HG03520 (cell line): ENCODE data around the gene RAP1GAP.
"Not testable (repeated sequence)": the region's sequence is repeated elsewhere in the genome, so short reads cannot be mapped to it uniquely, and the experiment has no call there.

ENCODE experiments used
- ATAC-seq: cut with Tn5 transposase; IDR thresholded peaks from one replicate; pipeline ENCODE4 v1.9.1; 2021; ENCODE audit warnings: mild to moderate bottlenecking, moderate library complexity; ENCODE audit not compliant: unreplicated experiment

RAP1GAP gene

DNA sequence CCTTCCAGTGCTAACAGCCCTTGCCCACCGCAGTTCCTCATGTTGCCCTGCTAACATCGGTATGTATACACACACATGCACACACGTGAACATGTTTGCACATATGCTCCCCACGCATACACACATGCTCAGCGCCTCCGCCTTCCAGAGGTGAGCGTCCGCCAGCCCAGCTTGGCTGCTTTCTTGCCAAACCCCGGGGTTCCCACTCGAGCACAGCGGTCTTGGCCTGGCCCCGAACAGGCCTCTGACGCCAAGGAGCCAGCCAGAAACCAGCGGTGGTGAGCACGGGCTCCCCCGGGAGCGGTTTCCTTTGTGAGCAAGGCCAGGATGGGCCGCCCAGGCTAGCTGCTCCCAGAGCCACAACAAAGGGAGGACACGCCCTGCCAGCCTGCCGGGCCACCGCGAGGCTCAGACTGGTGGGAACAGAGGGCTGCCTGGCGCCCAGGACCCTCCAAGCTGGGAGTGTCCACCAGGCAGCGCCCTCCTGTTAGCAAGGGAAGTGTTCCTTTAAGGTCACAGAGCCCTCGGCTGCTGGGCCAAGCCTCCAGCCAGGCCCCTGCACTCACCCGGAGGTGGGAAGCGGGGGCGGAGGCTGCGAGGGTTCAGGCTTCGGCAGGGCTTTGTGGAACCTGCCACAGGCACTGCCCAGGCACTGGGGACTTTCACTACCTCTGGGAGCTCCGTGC, 94.5 kb downstream of the RAP1GAP start:
- no peak for ATAC-seq

DNA sequence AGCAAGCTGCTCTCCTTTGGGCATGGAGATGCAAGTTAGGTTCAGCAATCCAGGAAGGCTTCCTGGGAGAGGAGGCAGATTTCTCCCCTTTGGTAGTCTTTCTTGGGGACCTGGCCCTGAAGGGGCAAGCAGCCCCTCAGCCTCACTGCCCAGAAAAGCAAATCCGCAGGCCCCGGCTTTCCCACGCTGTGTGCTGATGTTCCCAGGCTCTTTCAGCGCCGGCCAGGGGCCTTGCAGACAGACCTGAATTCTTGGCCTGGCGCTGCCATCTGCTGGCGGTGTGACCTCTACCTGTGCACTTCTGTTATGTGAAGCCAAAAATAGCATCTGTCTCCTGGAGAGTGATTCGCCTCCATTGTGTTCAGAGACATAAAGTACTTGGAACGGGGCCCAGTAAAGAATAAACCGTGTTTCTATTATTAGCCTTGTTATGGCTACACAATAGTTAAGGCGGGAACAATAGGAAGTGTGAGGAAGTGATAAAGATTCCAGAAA, 95.1 kb downstream of the RAP1GAP start:
- no peak for ATAC-seq

DNA sequence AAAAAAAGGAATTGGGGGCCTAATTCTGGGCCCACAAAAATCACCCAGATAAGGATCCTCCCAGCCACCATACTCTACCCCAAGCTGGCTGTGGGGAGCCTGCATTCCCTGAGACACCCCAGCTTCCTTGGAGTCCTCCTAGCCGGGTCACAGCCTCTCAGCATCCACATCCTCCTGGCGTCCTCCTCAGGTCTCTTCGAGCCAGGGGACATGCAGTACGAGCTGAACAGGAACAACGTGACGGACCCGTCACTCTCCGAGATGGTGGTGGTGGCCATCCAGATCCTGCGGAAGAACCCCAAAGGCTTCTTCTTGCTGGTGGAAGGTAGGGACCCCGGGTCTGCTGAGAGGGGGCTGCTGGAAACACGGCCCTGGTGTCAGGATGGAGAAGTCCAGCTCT, 95.7 kb downstream of the RAP1GAP start:
- no peak for ATAC-seq

DNA sequence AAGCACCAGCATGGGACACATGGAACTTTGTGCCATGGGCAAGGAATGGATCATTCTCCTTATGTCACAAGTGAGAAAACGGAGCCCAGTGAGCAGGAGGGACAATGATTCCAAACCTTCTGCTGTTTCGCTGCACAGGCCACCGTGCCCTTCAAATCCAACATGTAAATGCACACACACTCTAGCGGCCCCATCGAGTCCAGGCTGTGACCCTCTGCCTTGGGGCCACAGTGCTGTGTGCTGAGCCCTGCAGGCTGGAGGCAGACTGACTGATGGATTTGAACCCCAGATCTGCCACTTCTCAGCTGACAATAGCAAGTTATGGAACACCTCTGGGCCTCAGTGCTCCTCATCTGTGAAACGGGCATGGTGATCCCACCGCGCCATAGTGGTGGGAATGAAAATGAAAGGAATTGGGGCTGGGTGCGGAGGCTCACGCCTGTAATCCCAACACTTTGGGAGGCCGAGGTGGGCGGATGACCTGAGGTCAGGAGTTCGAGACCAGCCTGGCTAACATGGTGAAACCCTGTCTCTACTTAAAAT, 96.4 kb downstream of the RAP1GAP start:
- ATAC-seq, result no peak

DNA sequence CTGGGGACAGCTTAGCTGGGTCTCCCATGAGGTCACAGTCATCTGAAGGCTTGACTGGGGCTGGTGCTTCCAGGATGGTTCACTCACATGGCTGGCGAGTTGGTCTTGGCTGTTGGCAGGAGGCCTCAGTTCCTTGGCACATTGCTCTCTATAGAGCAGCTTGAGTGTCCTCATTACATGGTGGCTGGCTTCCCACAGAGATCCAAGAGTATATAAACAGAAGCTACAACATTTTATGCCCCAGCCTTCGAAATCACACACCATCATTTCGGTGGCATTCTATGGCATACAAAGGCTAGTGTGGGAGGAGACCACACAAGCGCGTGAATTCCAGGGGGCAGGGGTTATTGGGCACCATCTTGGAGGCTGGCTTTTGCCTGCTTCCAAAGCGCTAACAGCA, 96.9 kb downstream of the RAP1GAP start:
- no peak for ATAC-seq

DNA sequence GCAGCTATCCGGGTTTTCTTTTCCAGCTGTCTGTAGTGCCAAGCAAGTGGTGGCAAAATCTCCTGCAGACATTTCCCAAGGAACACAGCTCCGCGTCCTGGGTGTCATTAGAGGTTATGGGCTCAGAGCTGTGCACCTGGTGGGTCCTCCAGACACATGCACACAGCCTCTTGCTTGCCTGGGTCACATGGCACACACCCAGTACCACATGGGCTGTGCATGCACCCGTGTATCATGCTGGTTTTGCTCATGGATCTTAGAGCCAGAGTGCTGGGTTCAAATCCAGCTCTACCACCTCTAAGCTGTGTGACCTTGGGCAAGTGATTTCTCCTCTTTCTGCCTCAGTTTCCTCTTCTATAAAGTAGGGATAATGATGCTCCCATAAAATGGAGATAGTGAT, 98.3 kb downstream of the RAP1GAP start:
- no peak for ATAC-seq

DNA sequence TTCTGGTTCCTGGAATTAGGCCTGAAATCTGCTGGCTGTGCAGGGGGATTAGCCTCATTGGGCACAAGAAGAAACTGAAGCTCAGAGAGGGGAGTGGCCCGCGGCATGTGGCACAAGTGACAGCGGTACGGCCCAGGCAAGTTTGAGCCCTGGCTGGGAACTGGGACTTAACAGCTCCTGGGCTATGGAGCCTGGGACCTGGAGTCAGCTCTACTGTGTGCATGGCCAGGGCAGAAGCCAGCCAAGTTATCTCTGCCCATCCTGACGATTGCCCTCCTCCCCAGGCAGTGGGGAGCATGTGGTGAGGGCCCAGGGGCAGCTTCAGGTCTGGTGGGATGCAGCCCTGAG, 98.7 kb downstream of the RAP1GAP start:
- no peak for ATAC-seq

DNA sequence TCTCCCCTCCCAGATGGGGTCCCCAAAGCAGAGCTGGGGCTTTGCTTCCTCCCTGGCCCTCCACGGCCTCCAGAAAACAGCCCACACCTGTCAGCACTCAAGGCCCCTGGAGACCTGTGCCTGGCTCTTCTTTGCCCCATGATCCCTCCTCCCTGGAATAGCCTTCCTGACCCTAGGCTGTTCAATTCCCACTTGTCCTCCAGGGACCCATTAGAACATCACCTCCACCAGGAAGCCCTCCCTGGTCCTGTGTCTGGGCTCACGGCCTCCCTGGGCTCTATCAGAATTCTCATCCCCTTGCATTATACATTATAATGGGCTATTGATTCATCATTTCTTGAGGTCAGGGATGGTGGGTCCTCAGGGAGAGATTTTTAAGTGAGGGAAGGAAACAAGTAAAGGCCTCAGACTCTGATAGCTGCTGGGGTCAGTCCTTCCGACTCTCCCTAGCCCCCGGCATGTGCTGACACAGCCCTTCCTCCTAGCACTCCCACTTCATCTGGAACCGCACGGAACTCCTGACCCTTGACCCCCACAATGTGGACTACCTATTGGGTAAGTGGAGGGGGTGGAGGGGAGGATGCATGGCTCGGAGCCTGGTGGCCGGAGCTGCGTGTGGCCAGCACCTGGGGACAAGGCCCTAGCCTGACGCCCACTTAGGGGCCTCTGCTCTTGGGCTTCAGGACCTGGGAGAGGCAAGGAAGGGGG, 99.2 kb downstream of the RAP1GAP start:
- no peak for ATAC-seq

DNA sequence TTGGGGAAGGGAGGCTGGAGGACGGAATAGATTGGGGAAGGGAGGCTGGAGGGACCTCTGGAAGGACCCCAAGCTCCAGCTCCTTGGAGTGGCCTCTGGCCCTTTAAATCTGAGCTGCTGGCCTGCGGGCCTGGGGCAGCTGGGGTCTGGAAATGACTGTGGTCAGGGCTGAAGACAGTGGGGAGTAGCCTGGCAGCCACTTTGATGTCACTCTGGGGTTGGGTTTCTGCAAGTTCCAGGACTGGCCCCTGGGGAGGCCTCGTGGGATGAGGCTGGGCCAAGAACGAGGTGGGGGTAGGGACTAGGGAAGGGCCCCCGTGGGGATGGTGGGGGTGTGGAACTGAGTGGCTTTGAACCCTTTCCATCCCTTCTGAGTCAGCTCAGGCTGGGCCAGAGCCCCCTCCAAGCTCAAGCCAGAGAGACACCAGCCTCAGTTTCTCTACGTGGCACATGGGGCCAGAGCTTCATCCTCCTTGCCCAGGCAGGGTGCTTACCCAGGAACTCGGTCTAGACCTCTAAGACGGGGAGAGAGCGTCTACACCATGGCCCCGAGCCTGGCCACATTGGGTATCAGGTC, 100.3 kb downstream of the RAP1GAP start:
- ATAC-seq, result no peak

DNA sequence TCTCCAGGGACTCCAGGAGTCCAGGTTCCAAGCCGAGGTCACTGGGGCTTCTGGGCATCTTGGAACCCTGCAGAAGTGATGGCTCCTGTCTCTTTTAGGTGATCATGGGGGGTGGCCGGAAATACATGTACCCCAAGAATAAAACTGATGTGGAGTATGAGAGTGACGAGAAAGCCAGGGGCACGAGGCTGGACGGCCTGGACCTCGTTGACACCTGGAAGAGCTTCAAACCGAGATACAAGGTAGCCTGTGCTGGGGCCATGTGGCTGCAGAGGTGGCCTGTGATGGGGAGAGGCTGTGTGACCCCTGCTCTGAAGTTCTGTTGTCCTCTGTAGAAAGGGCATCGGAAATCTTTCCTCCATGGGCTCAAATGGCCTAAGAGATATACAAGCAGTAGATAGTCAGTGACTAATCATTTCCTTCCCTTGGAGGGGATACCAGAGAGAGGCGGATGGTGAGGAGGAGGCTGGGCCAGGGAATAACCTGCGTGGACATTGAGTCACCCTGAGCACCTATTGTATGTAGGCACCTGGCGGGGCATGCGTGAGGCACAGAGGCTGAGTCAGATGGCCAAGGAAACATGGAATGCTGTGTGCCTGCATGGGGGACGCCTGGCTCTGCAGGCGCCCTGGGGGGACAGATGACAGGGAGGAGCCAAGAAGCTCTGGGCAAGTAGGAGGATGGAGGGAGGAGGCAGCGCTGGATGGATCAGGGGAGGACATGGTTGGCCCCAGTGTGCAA, 101.0 kb downstream of the RAP1GAP start:
- no peak for ATAC-seq

DNA sequence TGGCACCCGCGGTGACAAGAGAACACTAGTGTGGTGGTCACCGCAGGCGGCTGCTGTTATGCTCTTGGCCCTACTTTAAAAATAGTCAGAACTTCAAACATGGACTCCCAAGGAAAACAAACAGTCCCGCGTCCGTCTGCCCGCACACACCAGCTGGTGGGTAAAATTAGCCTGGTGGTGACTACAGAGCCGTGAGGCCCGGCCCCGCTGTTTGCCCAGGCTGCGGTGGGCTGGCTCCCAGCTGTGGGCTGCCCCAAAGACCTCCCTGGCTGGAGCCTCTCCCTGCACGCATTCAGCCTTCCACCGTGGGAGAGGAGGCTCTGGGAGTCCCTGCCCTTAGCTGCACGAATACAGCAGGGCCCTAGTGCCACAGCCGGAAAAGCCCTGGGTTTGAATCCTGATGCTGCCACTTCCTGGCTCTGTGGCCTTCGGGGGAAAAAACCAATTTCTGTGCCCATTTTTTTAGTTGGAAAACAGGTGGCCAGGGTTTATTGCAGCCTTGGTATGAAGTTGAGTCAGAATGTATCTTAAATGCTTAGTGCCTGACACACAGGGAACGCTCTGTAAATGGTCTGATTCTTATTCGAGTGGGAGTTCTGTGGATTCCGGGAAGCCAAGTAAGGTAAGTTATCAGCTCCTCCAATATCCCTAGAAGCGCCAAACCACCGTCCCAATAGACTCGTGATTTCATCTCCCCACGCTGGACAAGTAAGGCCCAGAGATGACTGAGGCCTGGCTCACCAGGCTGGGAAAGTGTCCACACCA, 101.7 kb downstream of the RAP1GAP start:
- ATAC-seq, result no peak

DNA sequence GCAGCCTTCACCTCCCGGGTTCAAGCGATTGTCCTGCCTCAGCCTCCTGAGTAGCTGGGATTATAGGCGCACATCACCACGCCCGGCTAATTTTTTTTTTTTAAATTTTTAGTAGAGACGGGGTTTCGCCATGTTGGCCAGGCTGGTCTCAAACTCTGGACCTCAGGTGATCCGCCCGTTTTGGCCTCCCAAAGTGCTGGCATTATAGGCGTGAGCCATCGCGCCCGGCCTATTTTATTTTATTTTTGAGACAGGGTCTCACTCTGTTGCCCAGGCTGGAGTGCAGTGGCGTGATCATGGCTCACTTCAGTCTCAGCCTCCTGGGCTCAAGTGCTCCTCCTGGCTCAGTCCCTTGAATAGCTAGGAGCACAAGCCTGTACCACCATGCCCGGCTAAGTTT, 102.8 kb downstream of the RAP1GAP start:
- not testable (repeated sequence) for ATAC-seq

DNA sequence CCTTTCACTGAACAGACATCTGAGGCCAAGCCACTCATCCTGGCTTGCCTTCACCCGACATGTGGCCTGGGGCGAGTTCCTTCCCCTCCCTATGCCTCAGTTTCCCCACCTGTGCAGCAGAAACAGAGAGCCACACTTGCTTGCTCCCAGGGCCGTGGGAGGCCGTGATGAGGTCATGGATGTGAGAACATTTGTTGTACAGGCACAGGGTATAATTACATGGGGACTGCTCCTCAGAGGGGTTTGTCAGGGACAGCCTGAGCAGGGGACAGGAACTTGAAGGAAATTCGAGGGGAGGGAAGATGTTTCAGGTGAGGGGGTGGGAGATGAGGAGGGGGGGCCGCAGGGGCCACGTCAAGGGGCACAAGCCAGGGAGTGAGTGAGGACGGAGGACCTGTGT, 103.9 kb downstream of the RAP1GAP start:
- no peak for ATAC-seq

DNA sequence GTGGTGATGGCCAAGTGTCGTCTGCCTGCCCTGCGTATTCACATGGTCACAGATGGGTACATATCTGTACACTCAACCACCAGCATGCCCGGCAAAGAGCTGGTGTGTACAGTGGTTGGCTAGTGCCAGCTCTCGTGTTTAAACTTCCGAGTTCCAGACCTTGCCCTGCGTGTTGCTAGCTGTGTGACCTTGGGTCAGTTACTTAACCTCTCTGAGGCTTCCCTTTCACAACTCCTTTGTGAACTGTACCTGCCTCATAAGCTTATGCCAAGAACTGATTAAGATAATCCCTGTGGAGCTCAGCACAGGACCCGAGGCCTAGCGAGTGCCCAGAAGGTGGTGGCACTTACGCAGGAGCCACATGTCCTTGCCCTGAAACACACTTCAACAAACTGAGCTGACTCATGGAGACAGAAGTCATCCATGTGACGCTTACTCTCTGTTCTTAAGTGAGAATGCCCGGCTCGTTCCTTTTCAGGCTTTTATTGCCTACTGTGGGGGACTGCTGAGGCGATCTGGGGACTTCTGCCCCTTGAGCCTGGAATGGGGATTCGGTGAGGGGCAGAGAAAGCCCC, 104.5 kb downstream of the RAP1GAP start:
- ATAC-seq, result no peak

DNA sequence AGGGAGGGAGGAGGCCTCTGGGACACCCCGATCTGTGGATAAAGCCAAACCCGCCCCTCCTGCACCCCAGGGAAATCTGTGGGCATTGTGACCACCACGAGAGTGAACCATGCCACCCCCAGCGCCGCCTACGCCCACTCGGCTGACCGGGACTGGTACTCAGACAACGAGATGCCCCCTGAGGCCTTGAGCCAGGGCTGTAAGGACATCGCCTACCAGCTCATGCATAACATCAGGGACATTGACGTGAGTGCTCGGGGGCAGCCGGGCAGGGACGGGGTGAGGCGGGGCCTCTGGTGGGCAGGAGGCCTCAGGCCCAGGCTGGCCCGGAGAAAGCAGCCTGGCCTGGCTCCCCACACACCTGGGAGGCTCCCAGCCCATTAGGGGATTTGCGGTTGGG, 105.2 kb downstream of the RAP1GAP start:
- ATAC-seq, result no peak

DNA sequence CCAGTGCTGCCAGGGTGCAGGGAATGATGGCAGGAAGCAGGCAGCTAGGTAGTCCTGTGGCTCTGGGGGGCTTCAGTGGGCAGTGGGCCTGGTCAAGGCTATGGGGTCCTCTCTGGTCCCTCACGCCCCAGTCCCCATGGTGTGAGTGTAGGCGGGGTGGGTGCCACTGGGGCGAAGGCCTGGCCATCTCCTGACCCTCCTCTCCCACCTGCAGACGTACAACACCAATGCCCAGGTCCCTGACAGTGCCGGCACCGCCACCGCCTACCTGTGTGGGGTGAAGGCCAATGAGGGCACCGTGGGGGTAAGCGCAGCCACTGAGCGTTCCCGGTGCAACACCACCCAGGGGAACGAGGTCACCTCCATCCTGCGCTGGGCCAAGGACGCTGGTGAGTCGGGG, 106.3 kb downstream of the RAP1GAP start:
- ATAC-seq, result no peak

DNA sequence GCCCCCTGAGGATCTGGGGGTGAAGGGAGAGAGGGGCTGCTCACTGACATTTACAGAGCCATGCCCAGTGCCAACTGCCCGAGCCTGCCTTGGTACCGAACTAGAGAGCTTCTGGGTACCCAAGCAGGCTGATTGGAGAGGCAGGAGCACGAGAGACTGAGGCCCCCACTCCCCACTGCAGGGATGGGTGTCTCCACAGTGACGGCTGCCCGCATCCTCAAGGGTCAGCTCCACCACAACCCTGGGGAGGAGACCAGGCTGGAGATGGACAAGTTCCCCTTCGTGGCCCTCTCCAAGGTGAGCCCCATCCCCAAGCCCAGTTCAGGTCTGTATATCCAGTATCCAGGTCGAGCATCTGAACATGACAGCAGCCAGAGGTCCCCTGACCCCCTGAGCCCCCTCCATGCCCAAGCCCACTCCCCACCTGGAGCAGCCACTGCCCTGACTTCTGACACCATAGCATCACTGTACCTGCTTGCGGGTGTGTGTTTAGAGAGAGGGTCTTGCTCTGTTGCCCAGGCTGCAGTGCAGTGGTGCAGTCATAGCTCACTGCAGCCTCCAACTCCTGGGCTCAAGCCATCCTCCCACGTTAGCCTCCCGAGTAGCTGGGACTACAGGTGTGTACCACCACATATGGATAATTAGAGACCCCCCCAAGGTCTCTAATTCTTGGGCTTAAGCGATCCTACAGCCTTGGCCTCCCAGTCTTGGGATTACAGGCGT, 108.1 kb downstream of the RAP1GAP start:
- no peak for ATAC-seq

DNA sequence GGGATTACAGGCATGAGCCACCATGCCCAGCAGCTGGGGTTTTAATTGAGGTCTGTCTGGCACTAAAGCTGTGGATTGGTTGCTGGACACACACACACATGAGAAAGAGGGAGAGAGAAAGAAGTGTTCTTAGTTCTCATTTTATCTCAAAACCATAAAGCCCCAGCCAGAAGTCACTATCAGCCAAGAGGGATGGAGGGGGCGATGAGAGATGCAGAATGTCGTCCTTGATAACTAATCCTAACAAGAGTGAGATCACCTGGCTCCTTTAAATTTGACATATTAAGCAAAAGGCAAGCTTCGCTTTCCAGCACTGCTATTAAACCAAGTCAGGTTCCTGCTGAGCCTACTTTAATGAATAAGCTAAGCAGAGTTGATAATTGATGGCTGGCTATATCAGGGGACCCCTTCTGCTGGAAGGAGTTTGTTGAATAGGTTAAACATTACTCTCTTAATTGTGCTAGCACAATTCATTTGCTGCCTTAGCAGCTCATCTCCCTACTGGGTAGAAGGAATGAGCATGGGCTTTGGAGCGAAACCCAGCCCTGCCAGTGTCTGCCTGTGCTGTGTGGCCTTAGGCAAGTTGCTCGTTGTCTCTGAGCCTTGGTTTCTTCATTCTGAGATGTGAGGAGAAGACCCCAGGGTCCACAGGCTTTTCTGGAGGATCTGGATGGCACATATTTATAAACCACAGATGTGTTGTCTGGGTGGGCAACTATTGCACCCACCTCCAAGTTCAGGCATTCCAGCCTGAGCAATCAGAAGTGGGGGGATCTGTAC, 109.2 kb downstream of the RAP1GAP start:
- no peak for ATAC-seq
